Measurements from ENCODE around the gene IKZF1.

Gene IKZF1

GRCh38 chr7:50342616-50343114 is 38.1 kb downstream of the IKZF1 start:
- CTCF ChIA-PET: interaction anchor here (1.2 to 3.0 kb wide), 7 partner anchors 9 to 200 kb away, joined by 3 to 14 read pairs (median 7); no protein-coding TSS in a partner anchor
- TF ChIP-seq, protein P1, sequence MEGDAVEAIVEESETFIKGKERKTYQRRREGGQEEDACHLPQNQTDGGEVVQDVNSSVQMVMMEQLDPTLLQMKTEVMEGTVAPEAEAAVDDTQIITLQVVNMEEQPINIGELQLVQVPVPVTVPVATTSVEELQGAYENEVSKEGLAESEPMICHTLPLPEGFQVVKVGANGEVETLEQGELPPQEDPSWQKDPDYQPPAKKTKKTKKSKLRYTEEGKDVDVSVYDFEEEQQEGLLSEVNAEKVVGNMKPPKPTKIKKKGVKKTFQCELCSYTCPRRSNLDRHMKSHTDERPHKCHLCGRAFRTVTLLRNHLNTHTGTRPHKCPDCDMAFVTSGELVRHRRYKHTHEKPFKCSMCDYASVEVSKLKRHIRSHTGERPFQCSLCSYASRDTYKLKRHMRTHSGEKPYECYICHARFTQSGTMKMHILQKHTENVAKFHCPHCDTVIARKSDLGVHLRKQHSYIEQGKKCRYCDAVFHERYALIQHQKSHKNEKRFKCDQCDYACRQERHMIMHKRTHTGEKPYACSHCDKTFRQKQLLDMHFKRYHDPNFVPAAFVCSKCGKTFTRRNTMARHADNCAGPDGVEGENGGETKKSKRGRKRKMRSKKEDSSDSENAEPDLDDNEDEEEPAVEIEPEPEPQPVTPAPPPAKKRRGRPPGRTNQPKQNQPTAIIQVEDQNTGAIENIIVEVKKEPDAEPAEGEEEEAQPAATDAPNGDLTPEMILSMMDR (IDR thresholded peaks at IDR 0.05; ENCODE audit: control extremely low read depth, extremely low read depth, low read depth, missing control alignments): no peak
- POLR2A ChIA-PET: interaction anchor here (0.9 kb wide), 1 partner anchor 188 kb away, joined by 4 read pairs; no protein-coding TSS in a partner anchor
- DNase-seq (ENCODE audit: extremely low spot score): no peak

- POLR2A ChIA-PET: interaction anchor here (0.6 kb wide), 1 partner anchor 20 kb away, joined by 3 read pairs; no protein-coding TSS in a partner anchor
- CTCF ChIA-PET: interaction anchor here (0.6 to 4.1 kb wide), 11 partner anchors 8 to 145 kb away, joined by 3 to 18 read pairs (median 3); no protein-coding TSS in a partner anchor
- TF ChIP-seq, protein P1 (IDR thresholded peaks at IDR 0.05; ENCODE audit: control extremely low read depth, extremely low read depth, low read depth, missing control alignments): no peak
- no peak for DNase-seq (ENCODE audit: extremely low spot score)
Observed at GRCh38 chr7:50346545-50347497, 42.3 kb downstream of the IKZF1 start.

DNA sequence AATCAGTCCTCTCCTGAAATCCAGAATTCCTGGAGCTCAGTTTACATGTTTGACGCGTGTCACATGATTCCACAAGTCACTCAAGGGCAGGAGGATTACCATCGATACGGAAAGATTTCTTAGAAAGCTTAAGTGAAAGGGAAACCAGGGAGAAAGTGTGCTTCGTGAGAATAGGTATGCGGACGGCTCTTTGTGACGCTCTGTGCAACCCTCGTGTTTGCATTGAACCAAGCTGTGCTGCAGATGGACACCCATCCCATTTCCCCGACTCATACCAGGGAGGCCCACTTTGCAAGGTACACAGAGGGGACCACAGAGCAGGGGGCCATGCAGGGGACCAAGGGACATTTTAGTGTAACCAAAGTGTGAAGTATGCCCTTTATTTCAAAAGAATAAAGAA is 43.2 kb downstream of the IKZF1 start:
- ChIA-PET POLR2A (no interaction called here), CTCF (interaction anchor here (1.0 to 4.1 kb wide), 9 partner anchors 9 to 143 kb away, joined by 3 to 18 read pairs (median 4); no protein-coding TSS in a partner anchor)
- DNase-seq (ENCODE audit: extremely low spot score): no peak
- TF ChIP-seq, protein P1 (IDR thresholded peaks at IDR 0.05; ENCODE audit: control extremely low read depth, extremely low read depth, low read depth, missing control alignments): no peak

- TF ChIP-seq, protein P1 (IDR thresholded peaks at IDR 0.05; ENCODE audit: control extremely low read depth, extremely low read depth, low read depth, missing control alignments): no peak
- ChIA-PET POLR2A (no interaction called here), CTCF (interaction anchor here (1.2 to 4.1 kb wide), 6 partner anchors 10 to 143 kb away, joined by 4 to 18 read pairs (median 4); no protein-coding TSS in a partner anchor)
- no peak for DNase-seq (ENCODE audit: extremely low spot score)
Observed at GRCh38 chr7:50348469-50349162, 44.1 kb downstream of the IKZF1 start.

- ChIA-PET POLR2A (no interaction called here), CTCF (interaction anchor here (1.2 to 2.1 kb wide), 4 partner anchors 9 to 144 kb away, joined by 4 to 7 read pairs (median 6); no protein-coding TSS in a partner anchor)
Observed at GRCh38 chr7:50349399-50349798, 44.9 kb downstream of the IKZF1 start.

More at GRCh38 chr7:50349399-50349798, 44.9 kb downstream of the IKZF1 start:
- TF ChIP-seq, protein P1 (IDR thresholded peaks at IDR 0.05; ENCODE audit: control extremely low read depth, extremely low read depth, low read depth, missing control alignments): no peak
- DNase-seq (ENCODE audit: extremely low spot score): no peak
